SU-DHL-6 (cell line): ENCODE measurements around the gene C1QL1.

ENCODE experiments used
- H2AFZ ChIP-seq: fragments of 200-600 bp; sonication (generic); 2 replicates; pipeline ENCODE4 v1.6.1; 2014; ENCODE audit warnings: low read depth, mild to moderate bottlenecking, moderate library complexity, mixed read lengths, antibody characterized with exemption, low read length; ENCODE audit not compliant: severe bottlenecking
- H3F3A ChIP-seq: fragments of 200-600 bp; shearing (Covaris generic); 2 replicates; pipeline ENCODE4 v1.6.0; 2016; ENCODE audit warnings: antibody characterized with exemption, mild to moderate bottlenecking; ENCODE audit not compliant: insufficient read depth
- H3K27ac ChIP-seq: fragments of 200-600 bp; sonication (generic); 2 replicates; pipeline ENCODE4 v1.5.1; 2016; ENCODE audit warnings: low read depth, mild to moderate bottlenecking, low read length, moderate library complexity, mixed read lengths
- H3K27me3 ChIP-seq: fragments of 200-600 bp; sonication (generic), shearing (Covaris generic); 2 replicates; pipeline ENCODE4 v1.6.0; 2014; ENCODE audit warnings: mild to moderate bottlenecking, low read length
- H3K36me3 ChIP-seq: fragments of 200-600 bp; sonication (generic); 2 replicates; pipeline ENCODE4 v1.6.1; 2014; ENCODE audit warnings: mild to moderate bottlenecking, low read length, mixed read lengths
- H3K4me2 ChIP-seq: fragments of 300-600, 200-600 bp; shearing (Covaris generic), sonication (generic); 2 replicates; pipeline ENCODE4 v1.6.0; 2014; ENCODE audit warnings: low read length, low read depth, mild to moderate bottlenecking; ENCODE audit not compliant: poor library complexity, severe bottlenecking
- H3K4me3 ChIP-seq: fragments of 200-600 bp; sonication (generic); 2 replicates; pipeline ENCODE4 v1.5.1; 2014; ENCODE audit warnings: antibody characterized with exemption, low read length, mild to moderate bottlenecking, mixed read lengths; ENCODE audit not compliant: insufficient read depth, poor library complexity, severe bottlenecking
- H3K79me2 ChIP-seq: fragments of 200-600 bp; sonication (generic); 2 replicates; pipeline ENCODE4 v1.6.1; 2014; ENCODE audit warnings: mild to moderate bottlenecking, low read length, moderate library complexity; ENCODE audit not compliant: insufficient read depth
- H3K9ac ChIP-seq: fragments of 200-600 bp; sonication (generic); 2 replicates; pipeline ENCODE4 v1.7.0; 2014; ENCODE audit warnings: mild to moderate bottlenecking, low read length
- H3K9me2 ChIP-seq: fragments of 200-600 bp; sonication (generic); replicated peaks from 2 replicates; pipeline ENCODE4 v1.6.1; 2014; ENCODE audit warnings: low read length; ENCODE audit not compliant: insufficient read depth
- H3K9me3 ChIP-seq: fragments of 200-600 bp; sonication (generic); 2 replicates; pipeline ENCODE4 v1.6.1; 2014; ENCODE audit warnings: low read length, mixed read lengths; ENCODE audit not compliant: insufficient read depth
- H4K20me1 ChIP-seq: fragments of 200-600 bp; sonication (generic); 2 replicates; pipeline ENCODE4 v1.6.1; 2014; ENCODE audit warnings: low read depth, mild to moderate bottlenecking, antibody characterized with exemption, low read length, moderate library complexity, mixed read lengths
- EZH2phosphoT487 ChIP-seq: fragments of 200-600 bp; sonication (generic), shearing (Covaris generic); conservative IDR thresholded peaks from 2 replicates; pipeline ENCODE4 v1.6.1; 2018; ENCODE audit warnings: mild to moderate bottlenecking, antibody characterized with exemption, low read length, moderate library complexity, mixed read lengths
- TF ChIP-seq, protein P1 (sequence below): fragments of 200-600 bp; sonication (generic); IDR thresholded peaks from one replicate; pipeline ENCODE4 v1.5.1; 2017; ENCODE audit warnings: antibody characterized with exemption, mild to moderate bottlenecking, low read length, moderate library complexity; ENCODE audit not compliant: insufficient read depth, poor library complexity, severe bottlenecking

C1QL1 gene

DNA sequence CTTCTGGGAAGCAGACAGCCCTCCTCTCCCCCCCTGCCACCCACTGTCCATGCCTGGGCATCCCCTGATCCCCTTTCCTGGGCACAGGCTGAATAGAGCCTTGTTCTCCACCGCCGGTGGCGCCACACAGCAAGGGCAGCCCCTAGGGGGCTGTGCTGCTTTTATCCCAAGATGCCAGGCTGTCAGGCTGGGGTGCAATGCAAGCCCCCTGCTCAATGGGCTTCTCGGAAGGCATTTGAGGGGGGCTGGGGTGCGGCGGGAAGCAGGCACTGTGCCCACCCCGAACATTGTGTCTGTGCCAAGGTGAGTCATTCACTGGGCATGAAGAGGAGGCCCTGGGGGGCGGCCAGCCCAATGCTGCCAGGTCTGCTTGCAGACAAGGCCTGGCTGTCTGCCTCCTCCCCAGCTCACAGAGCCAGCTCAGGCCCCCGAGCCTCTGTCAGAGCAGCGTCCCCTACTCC lies 51.3 kb downstream of the C1QL1 start:
- H3K9ac ChIP-seq: no peak overlapping the region

DNA sequence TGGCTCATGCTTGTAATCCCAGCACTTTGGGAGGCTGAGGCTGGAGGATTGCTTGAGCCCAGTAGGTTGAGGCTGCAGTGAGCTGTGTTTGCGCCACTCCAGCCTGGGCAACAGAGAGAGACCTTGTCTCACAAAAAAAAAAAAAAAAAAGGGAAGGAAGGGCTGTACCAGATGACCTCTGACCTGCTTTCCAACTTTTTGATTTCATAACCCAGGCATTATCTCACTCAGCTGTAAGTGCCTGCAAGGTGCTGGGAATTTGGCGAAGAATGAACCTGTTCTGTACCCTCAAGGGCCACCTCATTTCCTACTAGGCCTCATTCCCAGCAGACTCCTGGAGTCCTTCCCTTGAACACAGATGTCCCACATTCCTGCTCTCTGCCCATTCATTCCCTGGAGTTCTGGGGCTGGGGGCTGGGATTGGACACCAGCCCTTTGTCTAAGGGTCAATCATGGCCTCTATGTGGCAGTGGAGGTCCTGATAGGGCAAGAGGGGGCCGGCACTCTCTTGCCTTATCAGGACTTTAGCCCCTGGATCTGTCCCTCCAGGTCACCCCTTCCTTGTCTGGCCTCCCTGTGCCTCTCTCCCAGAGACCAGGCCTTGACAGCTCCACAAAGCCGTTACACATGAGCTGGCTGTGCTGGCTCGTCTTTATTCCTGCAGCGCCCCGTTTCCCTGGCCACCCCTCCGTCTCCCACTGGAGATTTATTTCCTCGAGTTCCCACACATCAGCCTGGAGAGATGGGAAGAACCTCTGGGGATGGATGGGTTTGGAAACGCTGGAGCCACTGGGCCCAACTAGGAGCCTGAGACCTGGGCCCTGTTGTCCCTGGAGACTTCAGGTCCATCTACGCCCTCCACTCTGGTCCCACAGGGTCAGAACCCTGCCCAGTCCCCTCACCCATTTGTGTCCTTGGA lies 52.0 kb downstream of the C1QL1 start:
- H3K27me3 ChIP-seq: no peaks in the 10 kb centered on the region
- H2AFZ ChIP-seq: no peak overlapping the region
- no peaks in the 10 kb centered on the region for H3K9me2 ChIP-seq
- no peaks in the 10 kb centered on the region for H4K20me1 ChIP-seq
- H3K9ac ChIP-seq: no peak overlapping the region
- H3F3A ChIP-seq: no peaks in the 10 kb centered on the region
- H3K4me2 ChIP-seq: no peak overlapping the region
- no peaks in the 10 kb centered on the region for H3K9me3 ChIP-seq
- H3K27ac ChIP-seq: no peak overlapping the region
- TF ChIP-seq, protein P1, sequence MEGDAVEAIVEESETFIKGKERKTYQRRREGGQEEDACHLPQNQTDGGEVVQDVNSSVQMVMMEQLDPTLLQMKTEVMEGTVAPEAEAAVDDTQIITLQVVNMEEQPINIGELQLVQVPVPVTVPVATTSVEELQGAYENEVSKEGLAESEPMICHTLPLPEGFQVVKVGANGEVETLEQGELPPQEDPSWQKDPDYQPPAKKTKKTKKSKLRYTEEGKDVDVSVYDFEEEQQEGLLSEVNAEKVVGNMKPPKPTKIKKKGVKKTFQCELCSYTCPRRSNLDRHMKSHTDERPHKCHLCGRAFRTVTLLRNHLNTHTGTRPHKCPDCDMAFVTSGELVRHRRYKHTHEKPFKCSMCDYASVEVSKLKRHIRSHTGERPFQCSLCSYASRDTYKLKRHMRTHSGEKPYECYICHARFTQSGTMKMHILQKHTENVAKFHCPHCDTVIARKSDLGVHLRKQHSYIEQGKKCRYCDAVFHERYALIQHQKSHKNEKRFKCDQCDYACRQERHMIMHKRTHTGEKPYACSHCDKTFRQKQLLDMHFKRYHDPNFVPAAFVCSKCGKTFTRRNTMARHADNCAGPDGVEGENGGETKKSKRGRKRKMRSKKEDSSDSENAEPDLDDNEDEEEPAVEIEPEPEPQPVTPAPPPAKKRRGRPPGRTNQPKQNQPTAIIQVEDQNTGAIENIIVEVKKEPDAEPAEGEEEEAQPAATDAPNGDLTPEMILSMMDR: no peak
- TF ChIP-seq EZH2phosphoT487: no peak
- H3K4me3 ChIP-seq: no peak overlapping the region
- no peaks in the 10 kb centered on the region for H3K79me2 ChIP-seq
- H3K36me3 ChIP-seq: no peaks in the 10 kb centered on the region

More for the DNA sequence above, 51.3 kb downstream of the C1QL1 start:
- no peaks in the 10 kb centered on the region for H4K20me1 ChIP-seq
- H3K9me2 ChIP-seq: no peaks in the 10 kb centered on the region
- TF ChIP-seq, protein P1: no peak
- no peak for TF ChIP-seq EZH2phosphoT487
- H3K4me2 ChIP-seq: no peak overlapping the region
- no peaks in the 10 kb centered on the region for H3K27me3 ChIP-seq
- no peaks in the 10 kb centered on the region for H3K36me3 ChIP-seq
- no peaks in the 10 kb centered on the region for H3K9me3 ChIP-seq
- no peak overlapping the region for H2AFZ ChIP-seq
- no peaks in the 10 kb centered on the region for H3F3A ChIP-seq
- H3K27ac ChIP-seq: no peak overlapping the region
- no peak overlapping the region for H3K4me3 ChIP-seq
- no peaks in the 10 kb centered on the region for H3K79me2 ChIP-seq

DNA sequence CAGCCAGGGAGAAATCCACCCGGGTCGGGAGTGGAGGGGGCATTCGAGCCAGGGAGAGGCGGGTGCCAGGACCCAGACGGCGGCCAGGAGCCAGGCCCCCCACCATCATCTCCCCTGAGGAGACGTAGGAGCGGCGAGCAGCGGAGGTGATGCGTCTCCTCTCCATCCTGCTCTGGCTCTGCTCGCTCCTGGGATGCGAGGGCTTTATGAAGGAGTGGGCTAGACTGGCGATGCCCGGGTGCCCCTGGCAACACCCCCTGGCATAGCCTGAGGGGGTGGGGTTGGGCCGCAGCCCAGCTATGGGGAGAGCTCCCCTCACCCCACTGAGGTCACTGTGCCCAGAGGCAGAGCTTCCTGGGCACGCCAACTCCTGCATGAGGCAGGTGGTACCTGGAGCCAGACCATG lies 52.8 kb downstream of the C1QL1 start, which contains the start of gene GFAP:
Gene GFAP, minus strand, starts transcription at position 180 of the 406 bp plus-strand sequence. Its CDS starts 14 bp downstream, at position 166.
- TF ChIP-seq EZH2phosphoT487: no peak
- TF ChIP-seq, protein P1: no peak
- H3F3A ChIP-seq: no peaks in the 10 kb centered on the region
- no peak within 1 kb of the TSS for H3K27ac ChIP-seq
- H3K4me2 ChIP-seq: no peak within 1 kb of the TSS
- H3K79me2 ChIP-seq: no peaks in the 10 kb centered on the region
- no peak within 1 kb of the TSS for H2AFZ ChIP-seq
- no peak within 1 kb of the TSS for H3K9ac ChIP-seq
- no peaks in the 10 kb centered on the region for H3K27me3 ChIP-seq
- no peaks in the 10 kb centered on the region for H3K9me2 ChIP-seq
- H4K20me1 ChIP-seq: no peaks in the 10 kb centered on the region
- no peak within 1 kb of the TSS for H3K4me3 ChIP-seq
- no peaks in the 10 kb centered on the region for H3K9me3 ChIP-seq
- no peaks in the 10 kb centered on the region for H3K36me3 ChIP-seq
